SK-N-SH (cell line): ENCODE measurements around the gene NR1H2. TPM values are rescaled to one million over a fixed set of nuclear protein-coding genes. Genes with fewer than 3 reads are reported as not detected.

Source experiments
- CTCF ChIA-PET: fragments of 300-600, 350-600 bp; formaldehyde crosslinking; extraction: SDS; loops from one replicate; lab custom pipeline; 2021; lab: Yijun Ruan, JAX
- POLR2A ChIA-PET: fragments of 350-600 bp; sonication (Branson Sonifier 250); formaldehyde crosslinking; extraction: SDS; loops from one replicate; lab custom pipeline; 2020; ENCODE audit warnings: antibody characterized with exemption, inconsistent platforms; lab: Yijun Ruan, JAX
- DNase-seq: peaks from one replicate; pipeline ENCODE4 v3.0.0; 2012
- H2AFZ ChIP-seq: fragments of 200-600 bp; sonication (generic); 2 replicates; pipeline ENCODE4 v1.8.1; 2016; ENCODE audit warnings: antibody characterized with exemption, mild to moderate bottlenecking, low read depth
- H3F3A ChIP-seq: fragments of 200-600 bp; sonication (generic); replicated peaks from 2 replicates; pipeline ENCODE3; 2016; ENCODE audit warnings: antibody characterized with exemption, mild to moderate bottlenecking; ENCODE audit not compliant: insufficient read depth
- H3K27ac ChIP-seq, 2 experiments: fragments of 200-500 bp in 1 of 2; fragments of 200-600 bp in 1 of 2; sonication (Bioruptor generic) in 1 of 2; sonication (generic), shearing (Covaris generic) in 1 of 2; 2 replicates each; pipeline versions ENCODE4 v1.5.1 to v1.6.1; 2014 to 2016; ENCODE audit warnings: low read depth in 2 of 2, inconsistent platforms in 1 of 2, low read length in 1 of 2, mild to moderate bottlenecking in 1 of 2, mixed read lengths in 1 of 2
- H3K27me3 ChIP-seq: fragments of 200-600 bp; sonication (generic), shearing (Covaris generic); 2 replicates; pipeline ENCODE4 v1.6.1; 2016; ENCODE audit warnings: mixed run types; ENCODE audit not compliant: insufficient read depth
- H3K36me3 ChIP-seq, 2 experiments: fragments of 200-500 bp in 1 of 2; fragments of 200-600 bp in 1 of 2; sonication (Bioruptor generic) in 1 of 2; sonication (generic) in 1 of 2; replicated peaks in 1 of 2; 2 replicates each; pipeline versions ENCODE3 to v1.5.1; 2014 to 2016; ENCODE audit warnings: low read length in 1 of 2, mild to moderate bottlenecking in 1 of 2; ENCODE audit not compliant: insufficient read depth in 2 of 2, control insufficient read depth in 1 of 2
- H3K4me1 ChIP-seq, 2 experiments: fragments of 200-500 bp in 1 of 2; fragments of 200-600 bp in 1 of 2; sonication (Bioruptor generic) in 1 of 2; sonication (generic), shearing (Covaris generic) in 1 of 2; 2 replicates each; pipeline versions ENCODE4 v1.5.1 to v1.6.1; 2014 to 2016; ENCODE audit warnings: low read depth in 1 of 2, low read length in 1 of 2, mixed run types in 1 of 2; ENCODE audit not compliant: insufficient read depth in 2 of 2, control insufficient read depth in 1 of 2
- H3K4me2 ChIP-seq: fragments of 200-600 bp; sonication (generic), shearing (Covaris generic); 2 replicates; pipeline ENCODE4 v1.6.1; 2017; ENCODE audit warnings: mixed run types
- H3K4me3 ChIP-seq, 2 experiments: fragments of 200-500 bp in 1 of 2; fragments of 200-600 bp in 1 of 2; sonication (Bioruptor generic) in 1 of 2; sonication (generic), shearing (Covaris generic) in 1 of 2; 2 replicates each; pipeline versions ENCODE4 v1.5.1 to v1.8.1; 2014 to 2016; ENCODE audit warnings: low read depth in 2 of 2, inconsistent platforms in 1 of 2, low read length in 1 of 2, mild to moderate bottlenecking in 1 of 2, mixed read lengths in 1 of 2, moderate library complexity in 1 of 2
- H3K79me2 ChIP-seq: fragments of 200-600 bp; sonication (generic); 2 replicates; pipeline ENCODE4 v1.8.1; 2017; ENCODE audit warnings: mild to moderate bottlenecking; ENCODE audit not compliant: insufficient read depth
- H3K9ac ChIP-seq: fragments of 200-600 bp; sonication (generic); 2 replicates; pipeline ENCODE4 v1.6.1; 2017; ENCODE audit warnings: mixed run types
- H3K9me2 ChIP-seq: fragments of 200-600 bp; sonication (generic); 2 replicates; pipeline ENCODE4 v1.6.1; 2017; ENCODE audit warnings: mixed run types
- H3K9me3 ChIP-seq: fragments of 200-600 bp; sonication (generic); 2 replicates; pipeline ENCODE4 v1.6.1; 2017; ENCODE audit warnings: mixed run types, mild to moderate bottlenecking, moderate library complexity
- H4K20me1 ChIP-seq: fragments of 200-600 bp; sonication (generic); 2 replicates; pipeline ENCODE4 v1.6.1; 2017; ENCODE audit warnings: mild to moderate bottlenecking, mixed run types; ENCODE audit not compliant: insufficient read depth
- CTCF ChIP-seq: fragments of 200-600 bp; sonication (generic); IDR thresholded peaks from 2 replicates; pipeline ENCODE4 v1.6.1; 2017; ENCODE audit warnings: antibody characterized with exemption, mild to moderate bottlenecking, moderate library complexity
- EP300 ChIP-seq, 2 experiments: IDR thresholded peaks; 2 replicates each; pipeline versions ENCODE4 v1.4.0 to v1.6.1; 2012; ENCODE audit warnings: borderline replicate concordance in 1 of 2, low read depth in 1 of 2, low read length in 1 of 2
- EZH2phosphoT487 ChIP-seq: fragments of 200-600 bp; sonication (generic); IDR thresholded peaks from 2 replicates; pipeline ENCODE4 v1.6.1; 2017; ENCODE audit warnings: low read depth, mixed run types, mild to moderate bottlenecking, antibody characterized with exemption, moderate library complexity, borderline replicate concordance
- FOSL2 ChIP-seq: IDR thresholded peaks from 2 replicates; pipeline ENCODE4 v1.4.0; 2012; ENCODE audit warnings: low read depth, mild to moderate bottlenecking, moderate library complexity, borderline replicate concordance
- FOXM1 ChIP-seq: IDR thresholded peaks from 2 replicates; pipeline ENCODE4 v1.4.0; 2012; ENCODE audit warnings: low read depth, mild to moderate bottlenecking
- GATA2 ChIP-seq: sonication (generic); formaldehyde crosslinking; IDR thresholded peaks from 2 replicates; pipeline ENCODE4 v1.5.0; 2020; ENCODE audit warnings: mild to moderate bottlenecking, missing genetic modification reagents
- MAX ChIP-seq: IDR thresholded peaks from 2 replicates; pipeline ENCODE4 v1.4.0; 2012; ENCODE audit warnings: low read depth
- MXI1 ChIP-seq: IDR thresholded peaks from 2 replicates; pipeline ENCODE4 v1.6.1; 2012; ENCODE audit warnings: mild to moderate bottlenecking, low read depth, low read length, improper control_type of control experiment
- NRF1 ChIP-seq: IDR thresholded peaks from 2 replicates; pipeline ENCODE4 v1.6.1; 2012; ENCODE audit warnings: low read depth, mild to moderate bottlenecking, low read length
- PBX3 ChIP-seq: IDR thresholded peaks from 2 replicates; pipeline ENCODE4; 2012
- RFX5 ChIP-seq: IDR thresholded peaks from 2 replicates; pipeline ENCODE4 v1.6.1; 2012; ENCODE audit warnings: mild to moderate bottlenecking, improper control_type of control experiment, low read length
- RXRA ChIP-seq: IDR thresholded peaks from 2 replicates; pipeline ENCODE4 v1.4.0; 2012; ENCODE audit warnings: low read depth, mild to moderate bottlenecking, borderline replicate concordance
- TAF1 ChIP-seq: IDR thresholded peaks from 2 replicates; pipeline ENCODE4 v1.6.1; 2012; ENCODE audit warnings: low read depth, mild to moderate bottlenecking, low read length, moderate library complexity, borderline replicate concordance
- USF1 ChIP-seq: IDR thresholded peaks from 2 replicates; pipeline ENCODE4 v1.4.0; 2012; ENCODE audit warnings: low read depth, borderline replicate concordance
- USF2 ChIP-seq: fragments of 150-350 bp; IDR thresholded peaks from 2 replicates; pipeline ENCODE4 v1.6.1; 2017; ENCODE audit warnings: antibody characterized with exemption, low read length, low read depth, borderline replicate concordance
- ZBTB33 ChIP-seq: IDR thresholded peaks from 2 replicates; pipeline ENCODE4 v1.4.0; 2012; ENCODE audit warnings: low read depth, borderline replicate concordance
- WGBS: methylation state at CpG from one replicate; pipeline ENCODE4 v1.1.6; 2017; ENCODE audit warnings: low lambda C conversion rate; 5-methylcytosine and 5-hydroxymethylcytosine counted together
- polyA plus RNA-seq, 3 experiments: library from polyadenylated mRNA; depleted of rRNA; stranded (reverse); fragments of >200 nt; gene quantifications; 2 replicates each; pipeline ENCODE4 v1.2.3, GENCODE V29; 2012

Gene NR1H2
- polyA plus RNA-seq, 1 of the 3 experiments (the other 2 are of a cell fraction), result 108 TPM

- H3K9me2 ChIP-seq, result no peaks in the 10 kb centered on the region
- no peak overlapping the region for H2AFZ ChIP-seq
- H3K9ac ChIP-seq, result no peak overlapping the region
- DNase-seq, result no peak
- H3K4me1 ChIP-seq, result peaks cover 0 to 4% of the 10 kb centered on the region in 2 experiments; a peak in 1 of 4 replicates
- no peak overlapping the region for H3K27ac ChIP-seq
- POLR2A ChIA-PET, result no interaction called here
- CTCF ChIA-PET, result interaction anchor here (1.9 to 2.4 kb wide), 2 partner anchors 98 kb away, joined by 5 to 8 read pairs; no protein-coding TSS in a partner anchor
- no peak overlapping the region for H3K4me2 ChIP-seq
- H4K20me1 ChIP-seq, result no peaks in the 10 kb centered on the region
- TF ChIP-seq EP300 (IDR thresholded peaks at IDR 0.05; ENCODE audit: borderline replicate concordance in 1 of 2, low read depth in 1 of 2, low read length in 1 of 2) (no peak), TAF1 (no peak), PBX3 (no peak), RFX5 (no peak), NRF1 (no peak), FOSL2 (no peak), MAX (no peak), FOXM1 (no peak), CTCF (no peak), ZBTB33 (no peak), EZH2phosphoT487 (no peak), MXI1 (no peak), USF1 (no peak), RXRA (no peak), GATA2 (CRISPR knock-in tag) (no peak), USF2 (no peak)
- 50% methylated on average over 11 of the region's 11 CpGs for WGBS
- H3K9me3 ChIP-seq, result no peaks in the 10 kb centered on the region
- no peaks in the 10 kb centered on the region for H3K79me2 ChIP-seq
- no peaks in the 10 kb centered on the region for H3K27me3 ChIP-seq
- no peaks in the 10 kb centered on the region for H3K36me3 ChIP-seq
- H3K4me3 ChIP-seq, result no peak overlapping the region
- H3F3A ChIP-seq, result no peaks in the 10 kb centered on the region
Measured at GRCh38 chr19:50362656-50363424, 13.4 kb upstream of the NR1H2 start.
